HG02678 (cell line): Measurements from ENCODE around the gene FOXJ1.
A peak's percentile ranks its signal among the peaks of the same experiment; 100 is the strongest.

Source experiments
- ATAC-seq: cut with Tn5 transposase; IDR thresholded peaks from one replicate; pipeline ENCODE4 v1.9.1; 2021; ENCODE audit warnings: mild to moderate bottlenecking, moderate library complexity; ENCODE audit not compliant: unreplicated experiment

The FOXJ1 gene

DNA sequence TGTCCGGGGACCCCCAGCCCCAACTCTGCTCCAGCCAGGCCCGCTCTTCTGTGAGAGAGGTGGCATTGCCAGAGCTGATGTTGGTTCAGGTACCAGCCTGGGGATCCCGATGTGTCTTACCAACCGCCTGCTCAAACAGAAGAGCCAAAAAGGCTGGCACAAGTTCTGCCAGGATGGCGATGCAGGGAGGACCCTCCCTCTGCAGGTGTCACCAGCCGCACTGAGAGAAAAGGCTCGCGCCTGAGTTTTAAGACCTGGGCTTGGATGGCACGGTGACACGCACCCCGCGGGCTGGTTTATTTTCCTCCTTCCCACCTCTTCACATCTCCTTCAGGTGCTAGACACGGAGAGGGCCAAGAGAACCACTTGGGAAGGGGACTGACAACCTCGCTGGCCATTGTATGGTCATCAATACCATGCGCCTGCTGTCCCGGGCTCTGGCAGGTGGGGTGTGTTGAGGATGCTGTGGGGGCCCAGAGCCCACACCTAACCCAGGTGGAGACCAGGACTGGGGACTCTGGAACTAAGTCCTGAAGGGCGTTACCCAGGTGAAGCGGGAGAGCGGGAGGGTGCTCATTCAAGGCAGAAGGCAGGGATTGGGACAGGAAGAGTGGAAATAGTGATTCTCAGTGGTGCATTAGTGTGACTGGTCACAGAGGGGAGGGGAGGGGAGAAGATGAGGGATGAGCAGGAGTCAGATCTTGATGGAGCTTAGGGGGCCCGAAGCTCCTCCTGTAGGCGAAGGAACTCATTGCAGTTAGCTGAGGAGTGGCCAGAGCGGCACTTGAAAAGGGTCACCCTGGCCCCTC, 16.3 kb downstream of the FOXJ1 start:
- ATAC-seq: no peak

DNA sequence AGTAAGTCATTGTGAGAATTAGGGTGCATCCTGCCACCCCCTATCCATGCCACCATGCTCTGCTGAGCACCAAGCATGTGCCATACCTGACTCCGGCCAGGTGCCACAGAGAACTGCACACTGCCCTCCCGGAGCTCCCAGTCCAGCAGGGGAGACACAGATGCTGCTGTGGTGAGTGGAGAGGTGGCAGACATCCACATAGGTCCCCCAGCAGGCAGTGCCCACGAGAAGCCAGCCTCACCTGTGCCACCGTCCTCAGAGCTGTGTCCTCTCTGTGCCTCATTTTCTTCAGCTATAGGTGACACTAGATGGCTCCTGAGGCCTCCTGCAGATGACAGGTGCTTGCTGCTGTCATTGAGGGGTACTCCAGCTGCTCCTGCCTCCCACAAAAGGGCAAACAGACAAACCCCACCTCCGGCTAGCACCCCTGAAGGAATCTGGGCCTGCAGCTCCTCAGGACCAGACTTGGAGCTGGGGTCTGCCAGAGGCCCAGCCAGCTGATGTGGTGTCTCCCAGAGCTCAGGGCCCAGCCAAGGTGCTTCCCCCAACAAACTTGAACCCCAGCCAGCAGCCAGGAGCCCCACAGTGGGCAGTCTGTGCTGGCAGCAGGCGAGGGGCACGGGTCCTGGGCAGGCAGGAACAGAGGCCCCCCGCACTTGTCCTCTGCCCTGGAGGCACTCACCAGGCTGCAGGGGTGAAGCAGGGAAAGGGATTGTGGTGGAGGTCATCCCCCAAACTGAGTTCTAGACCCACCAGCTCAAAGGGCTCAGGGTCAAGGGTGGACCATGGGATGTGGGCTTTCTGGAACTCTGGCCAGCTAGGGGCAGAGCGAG, 17.1 kb downstream of the FOXJ1 start:
- no peak for ATAC-seq

DNA sequence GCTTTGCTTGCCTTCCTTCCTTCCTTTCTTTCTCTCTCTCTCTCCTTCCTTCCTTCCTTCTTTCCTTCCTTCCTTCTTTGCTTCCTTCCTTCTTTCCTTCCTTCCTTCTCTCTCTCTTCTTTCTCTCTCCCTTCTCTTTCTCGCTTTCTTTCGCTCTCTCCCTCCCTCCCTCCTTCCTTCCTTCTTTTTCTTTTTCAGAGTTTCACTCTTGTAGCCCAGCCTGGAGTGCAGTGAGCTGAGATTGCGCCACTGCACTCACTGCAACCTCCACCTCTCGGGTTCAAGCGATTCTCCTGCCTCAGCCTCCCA, 17.9 kb downstream of the FOXJ1 start:
- no peak for ATAC-seq

DNA sequence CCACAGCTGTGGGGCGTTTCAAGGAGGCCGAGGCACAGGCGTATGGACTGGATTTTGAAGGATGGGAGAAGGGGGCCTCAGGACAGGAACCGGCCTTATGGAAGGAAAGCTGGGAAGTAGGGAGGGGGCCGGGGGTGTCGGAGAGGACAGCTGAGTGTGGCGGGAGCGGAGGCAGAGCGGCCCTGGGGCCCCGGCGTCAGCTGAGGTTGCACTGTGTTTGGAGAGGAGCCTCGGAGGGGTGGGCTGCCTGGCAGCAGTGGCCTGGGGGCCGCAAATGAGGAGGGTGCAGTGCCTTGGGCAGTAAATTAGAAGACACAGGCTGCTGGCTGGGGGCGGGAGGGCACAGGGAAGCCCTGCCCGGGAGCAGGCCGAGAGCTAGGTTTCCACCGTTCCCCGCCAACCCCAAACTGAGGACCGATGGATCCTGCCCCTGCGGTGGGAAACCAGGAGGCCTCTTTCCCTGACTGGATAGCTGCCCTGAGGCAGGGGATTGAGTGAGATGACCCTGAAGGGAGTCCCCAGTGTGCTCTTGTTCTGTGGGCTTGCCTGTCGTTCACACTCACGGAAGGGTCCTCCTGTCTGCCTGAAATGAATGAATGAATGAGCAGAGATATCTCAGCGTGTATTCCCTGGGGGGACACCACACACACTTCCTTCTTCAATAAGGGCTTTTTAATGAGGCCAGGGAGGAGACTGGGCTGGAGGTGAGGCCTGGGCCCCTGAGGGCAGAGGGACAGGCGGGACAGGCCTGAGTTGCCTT, 18.4 kb downstream of the FOXJ1 start:
- no peak for ATAC-seq

DNA sequence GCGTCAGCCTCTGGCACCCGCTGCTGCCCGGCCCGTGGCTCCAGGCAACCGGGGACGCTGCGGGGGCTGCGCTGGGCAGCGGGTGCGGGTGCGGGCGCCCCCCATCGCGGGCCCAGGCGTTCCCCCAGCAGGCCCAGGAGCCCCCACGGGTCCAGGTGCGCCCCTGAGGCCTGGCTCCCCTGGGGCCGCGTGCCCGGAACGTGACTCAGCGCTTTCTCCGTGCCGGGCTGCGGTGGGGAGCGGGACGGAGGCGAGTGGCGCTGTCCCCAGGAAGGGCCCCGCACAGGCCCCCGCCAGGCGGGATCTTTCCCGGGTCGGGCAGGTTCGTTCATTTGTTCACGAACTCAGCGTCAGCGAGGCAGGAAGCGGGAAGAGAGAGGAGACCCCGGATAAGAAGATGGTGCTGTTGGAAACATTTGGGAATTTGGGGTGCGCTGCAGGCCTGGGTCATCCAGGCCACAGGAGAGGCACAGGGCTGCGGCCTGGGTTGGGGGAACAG, 19.1 kb downstream of the FOXJ1 start:
- no peak for ATAC-seq

DNA sequence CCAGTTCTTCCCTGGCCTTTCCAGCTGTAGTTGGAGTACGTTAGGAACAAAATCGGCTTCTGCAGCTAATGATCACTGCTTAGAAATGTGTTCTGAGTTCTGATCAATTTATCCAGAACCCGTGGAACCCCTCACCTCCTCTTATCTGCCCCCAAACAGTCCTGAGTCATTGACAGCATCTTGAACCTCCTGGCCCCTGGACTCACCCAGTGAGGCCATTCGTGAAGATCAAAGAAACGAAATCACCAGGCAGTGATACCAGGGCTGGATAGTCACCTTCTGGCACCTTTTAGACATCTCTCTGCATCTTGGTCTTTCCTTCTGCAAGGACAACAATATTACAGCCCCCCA, 20.4 kb downstream of the FOXJ1 start:
- ATAC-seq: no peak

DNA sequence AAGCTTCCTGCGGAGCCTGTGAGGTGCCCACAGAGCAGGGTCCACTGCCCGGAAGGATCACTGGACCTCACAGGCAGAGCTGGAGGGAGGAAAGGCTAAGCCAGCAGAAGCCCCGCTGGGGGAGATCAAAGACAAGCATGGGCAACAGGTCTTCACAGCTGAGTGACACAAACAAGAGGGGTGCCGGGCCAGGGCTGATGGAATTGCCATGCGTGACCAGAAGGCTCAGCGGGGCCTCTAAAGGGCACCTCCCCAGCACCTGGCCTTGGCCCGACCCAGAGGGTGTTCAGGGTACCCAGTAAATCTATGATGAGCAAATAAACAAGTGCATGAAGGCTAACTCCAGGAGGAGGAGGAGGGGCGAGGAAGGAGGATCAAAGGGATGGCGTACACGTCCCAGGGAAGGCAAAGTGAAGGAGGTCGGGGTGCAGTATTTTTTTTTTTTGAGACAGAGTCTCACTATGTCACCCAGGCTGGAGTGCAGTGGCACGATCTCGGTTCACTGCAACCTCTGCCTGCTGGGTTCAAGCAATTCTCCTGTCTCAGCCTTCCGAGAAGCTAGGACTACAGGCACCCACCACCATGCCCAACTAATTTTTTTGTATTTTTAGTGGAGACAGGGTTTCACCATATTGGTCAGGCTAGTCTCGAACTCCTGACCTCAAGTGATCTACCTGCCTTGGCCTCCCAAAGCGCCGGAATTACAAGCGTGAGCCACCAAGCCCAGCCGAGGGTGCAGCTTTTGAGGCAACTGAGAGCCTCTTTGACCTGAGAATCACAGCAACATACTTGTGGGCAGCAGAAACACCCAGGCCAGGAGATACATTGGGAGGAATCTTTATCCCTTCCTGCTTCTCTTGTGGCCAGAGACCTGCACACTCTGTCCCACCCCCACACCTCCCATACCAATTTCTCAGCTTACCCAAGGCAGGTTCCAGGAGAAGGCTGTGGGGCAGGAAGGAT, 21.4 kb downstream of the FOXJ1 start:
- no peak for ATAC-seq

DNA sequence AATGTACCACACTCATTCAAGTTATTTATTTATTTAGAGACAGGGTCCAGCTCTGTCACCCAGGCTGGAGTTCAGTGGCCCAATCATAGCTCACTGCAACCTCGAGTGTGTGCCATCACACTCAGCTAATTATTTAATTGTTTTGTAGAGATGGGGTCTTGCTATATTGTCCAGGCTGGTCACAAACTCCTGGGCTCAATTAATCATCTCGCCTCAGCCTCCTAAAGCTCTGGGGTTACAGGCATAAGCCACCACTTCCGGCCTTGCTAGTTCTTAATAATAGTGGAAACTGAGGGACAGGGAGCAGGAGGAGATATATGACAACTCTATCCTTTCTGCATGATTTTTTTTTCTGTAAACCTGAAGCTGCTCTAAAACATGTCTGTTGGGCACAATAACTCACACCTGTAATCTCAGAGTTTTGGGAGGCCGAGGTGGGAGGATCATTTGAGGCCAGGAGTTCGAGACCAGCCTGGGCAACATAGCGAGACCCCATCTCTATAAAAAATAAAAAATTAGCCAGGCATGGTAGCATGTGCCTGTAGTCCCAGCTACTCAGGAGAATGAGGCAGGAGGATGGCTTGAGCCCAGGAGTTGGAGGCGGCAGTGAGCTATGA, 25.8 kb downstream of the FOXJ1 start:
- ATAC-seq: no peak

DNA sequence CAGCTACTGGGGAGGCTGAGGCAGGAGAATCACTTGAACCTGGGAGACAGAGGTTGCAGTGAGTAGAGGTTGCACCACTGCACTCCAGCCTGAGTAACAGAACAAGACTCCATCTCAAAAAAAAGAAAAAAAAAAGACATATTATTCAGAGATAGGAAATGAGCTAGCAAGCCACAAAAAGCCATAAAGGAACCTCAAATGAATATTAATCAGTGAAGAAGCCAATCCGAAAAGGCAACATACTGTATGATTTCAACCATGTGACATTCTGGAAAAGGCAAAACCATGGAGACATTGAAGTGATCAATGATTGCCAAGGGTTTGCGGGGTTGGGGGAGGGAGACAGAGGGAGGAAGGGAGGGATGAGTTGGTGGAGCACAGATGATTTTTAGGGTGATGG, 29.1 kb downstream of the FOXJ1 start:
- no peak for ATAC-seq

DNA sequence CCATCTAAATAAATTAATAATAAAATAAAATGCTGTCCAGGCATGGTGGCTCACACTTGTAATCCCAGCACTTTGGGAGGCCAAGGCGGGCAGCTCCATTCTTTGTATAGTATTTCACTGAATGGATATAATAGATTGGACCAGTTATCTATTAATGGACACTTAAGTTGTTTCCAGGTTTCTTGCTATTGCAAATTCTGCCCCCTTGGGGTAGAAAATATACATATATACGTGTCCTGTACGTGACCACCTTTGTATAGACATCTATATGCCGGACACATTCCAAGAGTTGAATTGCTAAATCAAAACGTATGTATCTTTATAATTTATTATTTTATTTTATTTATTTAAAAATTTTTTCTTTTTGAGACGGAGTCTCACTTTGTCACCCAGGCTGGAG, 33.5 kb downstream of the FOXJ1 start:
- no peak for ATAC-seq

DNA sequence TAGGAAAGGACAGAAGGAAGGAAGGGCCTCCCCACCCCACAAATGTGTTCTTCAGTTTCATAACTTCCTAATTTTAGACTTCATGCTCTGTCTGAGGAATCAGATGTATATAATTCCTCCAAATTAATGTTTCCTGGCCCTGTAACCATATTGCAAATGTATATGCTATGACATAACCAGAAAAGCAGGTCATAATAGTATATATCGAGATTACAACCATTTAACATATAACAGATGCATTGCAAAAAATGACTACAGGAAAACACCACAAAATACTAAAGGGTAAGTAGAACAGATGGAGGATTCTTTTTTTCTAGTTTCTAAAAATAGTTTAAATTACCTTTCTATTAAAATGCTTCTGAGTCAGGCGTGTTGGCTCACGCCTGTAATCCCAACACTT, 34.3 kb downstream of the FOXJ1 start:
- ATAC-seq: no peak

DNA sequence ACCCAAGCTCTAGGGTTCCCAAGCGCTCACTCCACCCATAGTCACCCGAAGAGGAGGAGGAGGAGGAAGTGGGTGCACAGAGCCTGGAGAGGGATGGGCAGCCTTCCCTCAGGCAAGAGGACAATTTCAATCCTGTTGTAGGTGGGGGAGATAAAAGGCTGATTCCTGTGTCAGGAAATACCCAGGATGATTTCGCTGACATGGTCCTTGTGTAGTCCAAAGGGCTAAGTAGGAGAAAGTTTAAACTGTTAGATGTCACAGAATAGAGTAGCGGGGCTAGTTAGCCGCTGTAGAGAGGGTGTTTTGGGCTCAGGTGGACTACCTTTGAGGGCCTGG, 36.2 kb downstream of the FOXJ1 start:
- no peak for ATAC-seq

DNA sequence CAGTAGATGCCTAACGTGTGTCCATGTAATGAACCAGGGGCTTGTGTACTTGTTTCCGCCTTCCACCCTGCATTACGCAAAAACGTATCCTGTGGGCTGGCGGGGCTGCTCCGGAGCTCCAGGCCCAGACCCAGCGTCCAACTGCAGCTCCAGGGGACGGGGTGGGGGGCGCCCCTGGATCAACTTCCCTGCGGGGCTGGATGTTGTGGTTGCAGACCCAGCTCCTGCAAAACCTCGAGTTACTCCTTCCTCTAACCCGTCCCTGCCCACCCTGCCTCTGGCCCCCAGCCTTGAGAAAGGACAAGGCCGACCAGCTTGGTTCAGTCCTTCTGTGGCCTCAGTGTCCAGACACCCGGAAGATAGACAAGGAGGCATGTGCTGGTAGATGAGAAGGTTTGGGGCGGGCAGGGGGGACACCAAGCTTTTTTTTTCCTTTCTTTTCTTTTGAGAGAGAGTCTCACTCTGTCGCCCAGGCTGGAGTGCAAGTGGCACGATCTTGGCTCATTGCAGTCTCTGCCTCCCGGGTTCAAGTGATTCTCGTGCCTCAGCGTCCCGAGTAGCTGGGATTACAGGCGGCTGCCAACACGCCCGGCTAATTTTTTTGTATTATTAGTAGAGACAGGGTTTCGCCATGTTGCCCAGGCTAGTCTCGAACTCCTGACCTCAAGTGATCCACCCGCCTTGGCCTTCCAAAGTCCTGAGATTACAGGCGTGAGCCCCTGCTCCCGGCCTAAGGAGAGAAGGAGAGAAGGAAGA, 36.7 kb downstream of the FOXJ1 start:
- ATAC-seq: no peak

DNA sequence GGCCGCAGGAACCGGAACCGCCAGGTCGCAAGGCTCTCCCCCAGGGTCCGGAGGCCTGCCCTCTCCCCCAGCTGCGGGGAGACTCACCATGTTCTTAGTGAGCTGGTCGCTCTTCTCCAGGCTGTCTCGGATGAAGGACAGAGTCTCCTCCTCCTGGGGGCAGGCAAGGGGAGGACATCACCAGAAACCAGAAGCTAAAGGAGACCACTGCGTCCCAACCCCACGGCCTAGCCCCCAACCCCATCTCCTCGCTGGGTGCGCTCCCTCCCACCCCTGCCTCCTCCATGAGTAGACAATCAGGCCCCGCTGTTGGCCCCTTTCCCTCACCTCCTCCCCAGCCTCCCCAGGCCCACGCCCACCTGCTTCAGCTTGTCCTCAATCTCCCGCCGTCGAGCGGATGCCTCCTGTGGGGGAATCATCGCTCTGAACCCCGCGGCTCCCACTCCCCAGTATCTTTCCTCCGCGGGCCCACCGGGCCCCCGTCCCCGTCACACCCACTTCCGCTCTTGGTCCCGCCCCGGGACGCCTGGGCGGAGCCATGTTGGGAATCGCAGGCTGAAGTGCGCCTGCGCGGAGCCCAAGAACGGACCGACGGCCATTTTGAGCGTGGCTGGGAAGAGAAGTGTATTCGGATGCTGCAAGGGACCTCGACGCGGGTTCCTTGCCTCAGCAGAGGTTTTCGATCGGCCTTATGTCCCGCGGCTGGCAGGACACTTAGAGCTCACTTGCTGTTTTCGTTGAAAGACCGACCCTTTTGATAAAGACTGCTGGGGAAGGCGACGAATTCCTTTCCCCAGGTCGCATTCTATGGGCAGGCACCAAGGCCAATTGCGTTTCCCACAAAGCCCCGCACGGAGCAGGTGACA, 37.5 kb downstream of the FOXJ1 start, which contains the start of gene EXOC7:
TSS of gene EXOC7 (minus strand) at position 514 of the 866 bp plus-strand sequence. CDS start at position 419, 95 bp downstream.
- peak; percentile 91 for ATAC-seq

DNA sequence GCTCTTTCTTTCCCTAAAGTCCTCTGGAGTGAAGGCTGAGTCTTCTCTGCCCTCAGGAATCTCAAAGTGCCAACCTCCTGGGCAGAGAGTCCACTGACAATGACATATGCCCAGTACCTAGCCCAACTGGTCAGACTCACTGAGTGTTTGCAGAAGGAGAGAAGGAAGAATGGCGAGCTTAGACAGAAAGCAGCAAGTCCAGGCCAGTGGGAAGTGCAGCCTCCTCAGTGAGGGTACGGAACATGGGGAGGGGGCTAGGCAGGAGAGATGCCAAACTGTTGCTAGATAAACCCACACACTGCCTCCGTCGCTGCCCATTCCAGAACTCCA, 38.1 kb downstream of the FOXJ1 start:
- ATAC-seq: no peak

DNA sequence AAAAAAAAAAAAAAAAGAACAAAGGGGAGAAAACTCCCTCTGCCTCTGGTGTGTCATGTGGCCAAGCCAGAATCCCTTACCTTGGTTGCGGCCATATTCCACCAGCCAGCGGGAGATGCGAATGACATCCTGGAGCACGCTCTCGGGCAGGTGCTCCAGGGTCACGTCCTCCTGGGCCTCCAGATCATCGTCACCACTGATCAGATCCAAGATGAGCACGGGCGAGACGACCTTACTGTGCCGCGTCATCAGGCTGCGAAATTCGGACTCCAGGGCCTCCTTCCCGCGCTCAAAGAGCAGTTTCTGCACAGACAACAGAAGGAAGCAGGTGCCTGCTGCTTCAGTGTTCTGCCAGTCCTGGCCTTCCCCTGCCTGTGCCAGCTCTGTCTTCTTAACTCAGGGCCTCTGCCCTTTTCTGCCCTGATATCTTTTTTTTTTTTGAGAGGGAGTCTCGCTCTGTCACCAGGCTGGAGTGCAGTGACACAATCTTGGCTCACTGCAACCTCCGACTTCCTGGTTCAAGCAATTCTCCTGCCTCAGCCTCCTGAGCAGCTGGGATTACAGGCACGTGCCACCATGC, 43.2 kb downstream of the FOXJ1 start:
- ATAC-seq: no peak

DNA sequence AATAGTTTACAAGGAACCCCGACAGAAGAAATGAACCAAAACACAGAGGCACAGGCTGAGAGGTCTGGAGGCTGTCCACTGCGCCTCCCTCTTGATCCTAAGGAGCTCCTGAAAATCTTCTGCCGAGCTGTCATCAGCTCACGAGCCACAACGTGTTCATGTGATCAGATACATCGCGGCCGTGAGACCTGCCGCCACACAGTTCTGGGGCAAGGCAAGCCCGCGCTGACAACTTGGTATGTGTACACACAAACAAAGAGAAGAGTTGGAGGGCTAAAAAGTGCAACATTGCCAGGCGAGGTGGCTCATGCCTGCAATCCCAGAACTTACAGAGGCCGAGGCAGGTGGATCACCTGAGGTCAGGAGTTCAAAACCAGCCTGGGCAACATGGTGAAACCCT, 45.1 kb downstream of the FOXJ1 start:
- no peak for ATAC-seq

DNA sequence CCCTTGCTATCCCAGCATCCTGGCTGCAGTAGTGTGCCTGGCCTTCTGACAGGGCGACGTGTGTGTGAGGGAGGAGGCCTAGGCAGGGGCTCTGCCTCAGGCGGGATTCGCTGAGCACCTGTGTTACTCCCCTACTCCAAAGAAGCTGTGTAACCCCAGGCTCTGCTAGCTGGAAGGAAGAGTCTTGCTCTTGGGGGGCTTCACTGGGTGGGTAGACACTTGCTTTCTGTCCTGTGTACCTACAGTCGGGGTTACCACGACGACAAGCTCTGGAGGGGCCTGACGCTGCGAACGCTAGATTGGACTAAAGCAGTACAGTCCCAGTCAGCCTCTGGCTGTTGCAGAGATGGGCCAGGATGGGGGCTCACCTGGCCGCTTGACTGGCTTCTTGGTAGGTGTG, 47.0 kb downstream of the FOXJ1 start:
- ATAC-seq: no peak
